K562 (cell line): Measurements from ENCODE around the gene FOXA3. TPM values are rescaled to one million over a fixed set of nuclear protein-coding genes. Genes with fewer than 3 reads are reported as not detected.

ENCODE experiments used
- ATAC-seq: fragments of 200-7000 bp; cut with Tn5 transposase; 3 replicates; pipeline ENCODE4 v1.9.1; 2020; ENCODE audit warnings: moderate library complexity
- BruUV-seq: library from RNA; stranded (reverse); fragments of 400-500 nt; replicated peaks from 2 replicates; lab custom pipeline; 2021; lab: Mats Ljungman, UMichigan
- CTCF ChIA-PET: fragments of 300-600 bp; formaldehyde crosslinking; extraction: SDS; loops from one replicate; lab custom pipeline; 2021; ENCODE audit warnings: low intra/inter-chr PET ratio; lab: Yijun Ruan, JAX
- POLR2A ChIA-PET: fragments of 300-600, 350-650 bp; sonication (Branson Sonifier 250); formaldehyde crosslinking; extraction: SDS; loops from one replicate; lab custom pipeline; 2021; ENCODE audit warnings: antibody characterized with exemption, inconsistent platforms; lab: Yijun Ruan, JAX
- DNase-seq, 4 experiments: peaks; one replicate each; pipeline versions ENCODE4 v3.0.0 to v3.0.0-alpha.2; 2011 to 2018; ENCODE audit warnings: low spot score in 3 of 4, mixed read lengths in 3 of 4; ENCODE audit errors: extremely low read depth in 1 of 4
- FAIRE-seq: peaks from 2 replicates; lab custom pipeline; 2011; peaks lifted over from hg19 to GRCh38; lab: Jason Lieb, UNC
- H2AFZ ChIP-seq: 2 replicates; pipeline ENCODE4 v1.6.0; 2011; ENCODE audit warnings: low read depth, low read length, control low read depth, inconsistent platforms
- H3K27ac ChIP-seq: fragments of 200-600 bp; 3 replicates; pipeline ENCODE4 v1.8.0; 2011; ENCODE audit warnings: low read depth, mild to moderate bottlenecking, control low read depth, inconsistent platforms, low read length, moderate library complexity, mixed read lengths; ENCODE audit errors: extremely low read depth
- H3K27me3 ChIP-seq, 2 experiments: fragments of 300-600 bp in 1 of 2; 2 replicates in 1 of 2; 3 replicates in 1 of 2; pipeline versions ENCODE4 v1.6.0 to v1.8.0; 2011; ENCODE audit warnings: inconsistent platforms in 2 of 2, low read length in 2 of 2, mild to moderate bottlenecking in 1 of 2, mixed read lengths in 1 of 2, moderate library complexity in 1 of 2; ENCODE audit not compliant: control insufficient read depth in 2 of 2, insufficient read depth in 2 of 2
- H3K36me3 ChIP-seq: fragments of 300-600 bp; 3 replicates; pipeline ENCODE4 v1.8.0; 2011; ENCODE audit warnings: mild to moderate bottlenecking, low read length, inconsistent platforms; ENCODE audit not compliant: control insufficient read depth, insufficient read depth
- H3K4me1 ChIP-seq, 2 experiments: fragments of 200-600 bp in 1 of 2; replicated peaks in 1 of 2; 2 replicates in 1 of 2; 3 replicates in 1 of 2; pipeline versions ENCODE4 v1.5.1 to v1.8.0; 2011; ENCODE audit warnings: inconsistent platforms in 2 of 2, low read length in 2 of 2, mild to moderate bottlenecking in 1 of 2, mixed read lengths in 1 of 2, moderate library complexity in 1 of 2; ENCODE audit not compliant: control insufficient read depth in 2 of 2, insufficient read depth in 2 of 2
- H3K4me2 ChIP-seq: 2 replicates; pipeline ENCODE4 v1.6.1; 2011; ENCODE audit warnings: low read length, control low read depth, inconsistent platforms, mixed read lengths; ENCODE audit not compliant: insufficient read depth
- H3K4me3 ChIP-seq: fragments of 200-600 bp; sonication (generic), shearing (Covaris generic); 2 replicates; pipeline ENCODE4 v1.5.1; 2016; ENCODE audit warnings: control low read depth, inconsistent platforms
- H3K79me2 ChIP-seq: fragments of 200-600 bp; 3 replicates; pipeline ENCODE4 v1.8.0; 2011; ENCODE audit warnings: low read length, inconsistent platforms; ENCODE audit not compliant: control insufficient read depth, insufficient read depth
- H3K9ac ChIP-seq, 2 experiments: 2 replicates each; pipeline versions ENCODE4 v1.6.0 to v1.6.1; 2011; ENCODE audit warnings: low read depth in 2 of 2, low read length in 2 of 2, control low read depth in 1 of 2, inconsistent platforms in 1 of 2, mild to moderate bottlenecking in 1 of 2, mixed read lengths in 1 of 2; ENCODE audit not compliant: insufficient read depth in 1 of 2
- H3K9me1 ChIP-seq: one replicate; pipeline ENCODE4 v1.6.0; 2011; ENCODE audit warnings: inconsistent platforms, mild to moderate bottlenecking, low read length, moderate library complexity; ENCODE audit not compliant: control insufficient read depth, insufficient read depth
- H3K9me3 ChIP-seq: replicated peaks from 2 replicates; pipeline ENCODE4 v1.5.1; 2011; ENCODE audit warnings: low read depth, low read length, inconsistent platforms; ENCODE audit not compliant: control insufficient read depth, insufficient read depth
- H4K20me1 ChIP-seq: replicated peaks from 2 replicates; pipeline ENCODE4 v1.6.1; 2011; ENCODE audit warnings: low read length, inconsistent platforms, mixed read lengths; ENCODE audit not compliant: control insufficient read depth, insufficient read depth
- BCOR ChIP-seq: fragments of 450-650 bp; IDR thresholded peaks from 2 replicates; pipeline ENCODE4 v1.6.1; 2016
- CTCFL ChIP-seq: IDR thresholded peaks from 2 replicates; pipeline ENCODE4 v1.6.1; 2011; ENCODE audit warnings: borderline replicate concordance, low read depth, mild to moderate bottlenecking, moderate library complexity, low read length; ENCODE audit not compliant: insufficient read depth, poor library complexity, severe bottlenecking
- KDM1A ChIP-seq, 2 experiments: fragments of 450-650 bp; IDR thresholded peaks; 2 replicates each; pipeline ENCODE4 v1.6.1; 2016; ENCODE audit warnings: mild to moderate bottlenecking in 2 of 2
- LARP7 ChIP-seq: fragments of 450-650 bp; IDR thresholded peaks from 2 replicates; pipeline ENCODE4 v1.6.1; 2016
- PHF8 ChIP-seq: fragments of 200-600 bp; sonication (generic); IDR thresholded peaks from 2 replicates; pipeline ENCODE4 v1.6.1; 2012; ENCODE audit warnings: mixed run types, mild to moderate bottlenecking, inconsistent platforms, low read length, moderate library complexity, borderline replicate concordance
- RBM25 ChIP-seq: fragments of 200-400 bp; formaldehyde crosslinking; IDR thresholded peaks from 2 replicates; pipeline ENCODE4 v1.6.1; 2018; ENCODE audit warnings: low read length, low read depth, moderate library complexity; ENCODE audit not compliant: severe bottlenecking
- SMARCA5 ChIP-seq: fragments of 450-650 bp; IDR thresholded peaks from 2 replicates; pipeline ENCODE4 v1.6.1; 2016
- WGBS: fragments of 100-300 bp; shearing (Covaris generic); methylation state at CpG from one replicate; pipeline ENCODE4 v1.1.6; 2016; ENCODE audit warnings: low coverage, mixed read lengths; ENCODE audit not compliant: insufficient coverage; ENCODE audit errors: missing lambda C conversion rate; 5-methylcytosine and 5-hydroxymethylcytosine counted together
- in situ Hi-C: fragments of 300-500 bp; cut with MboI; formaldehyde crosslinking; loops from 4 replicates; pipeline ENCODE4 v1.15.0; 2018; ENCODE audit warnings: inconsistent platforms, mixed read lengths
- intact Hi-C: fragments of 100-400 bp; cut with micrococcal nuclease; formaldehyde crosslinking; loops from 2 replicates; pipeline ENCODE4 v1.14.2; 2022
- polyA plus RNA-seq, 8 experiments: library from polyadenylated mRNA; depleted of rRNA in 4 of 8; stranded (reverse) in 5 of 8; unstranded in 3 of 8; fragments of >200 nt; fragmentation: Nextera tagmentation in 2 of 8; fragmentation: Illumina TruSeq in 1 of 8; extraction: Ambion mirVana in 2 of 8; extraction: Trizol in 1 of 8; gene quantifications; 2 replicates each; pipeline versions ENCODE4 v1.2.1 to v1.2.3, GENCODE V29; 2011 to 2014; ENCODE audit warnings: inconsistent platforms in 1 of 8, missing spikeins in 1 of 8
- total RNA-seq, 7 experiments: library from RNA; depleted of rRNA in 6 of 7; stranded (reverse); fragments of >200 nt in 6 of 7; fragmentation: Illumina TruSeq in 2 of 7; extraction: Trizol in 2 of 7; gene quantifications; 2 replicates each; pipeline versions ENCODE4 v1.2.1 to v1.2.3, GENCODE V29; 2011 to 2021; ENCODE audit warnings: low replicate concordance in 1 of 7
- TF ChIP-seq, protein P1 (sequence below), 3 experiments: IDR thresholded peaks in 2 of 3; conservative IDR thresholded peaks in 1 of 3; 2 replicates each; pipeline ENCODE4 v1.5.1; 2011 to 2012; ENCODE audit warnings: low read length in 3 of 3, mild to moderate bottlenecking in 3 of 3, control low read depth in 2 of 3, improper control_type of control experiment in 1 of 3, inconsistent platforms in 1 of 3, low read depth in 1 of 3, mixed read lengths in 1 of 3, moderate library complexity in 1 of 3; ENCODE audit not compliant: insufficient read depth in 2 of 3
- TF ChIP-seq, protein P2 (sequence below): fragments of 450-650 bp; IDR thresholded peaks from 2 replicates; pipeline ENCODE4 v1.7.0; 2016; ENCODE audit warnings: borderline replicate concordance
- TF ChIP-seq, protein P3 (sequence below): fragments of 450-650 bp; IDR thresholded peaks from 2 replicates; pipeline ENCODE4 v1.6.1; 2016
- TF ChIP-seq, protein P4 (sequence below): fragments of 250-450 bp; sonication (Bioruptor Pico); IDR thresholded peaks from 2 replicates; pipeline ENCODE4 v1.5.0; 2021; ENCODE audit warnings: mild to moderate bottlenecking, borderline replicate concordance

The FOXA3 gene
- total and polyA plus RNA-seq, 9 of the 15 experiments (the other 6 are each of a cell fraction or from before 2014, with no cell fraction given): 1.3 to 15.5 (median 4.7) TPM

DNA sequence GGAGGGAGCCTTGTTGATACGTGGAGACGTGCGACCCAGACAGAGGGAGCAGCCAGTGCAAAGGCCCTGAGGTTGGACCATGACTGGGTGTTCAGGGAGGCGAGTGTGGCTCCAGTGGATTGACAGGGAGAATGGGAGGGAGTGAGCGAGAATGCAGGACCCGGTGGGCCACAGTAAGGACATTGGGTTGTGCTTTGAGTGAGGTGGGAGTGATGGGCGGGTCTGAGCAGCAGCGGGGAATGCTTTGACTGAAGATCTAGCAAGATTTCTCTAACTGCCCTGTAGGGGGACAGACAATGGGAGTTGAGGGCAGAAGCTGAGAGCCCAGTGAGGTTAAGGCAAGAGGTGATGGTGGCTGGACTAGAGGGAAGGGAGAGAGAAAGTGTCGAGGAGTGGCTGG lies 58.2 kb downstream of the FOXA3 start:
- Histone ChIP-seq H3K9ac (no peak overlapping the region), H3K9me3 (no peaks in the 10 kb centered on the region), H3K4me2 (no peak overlapping the region), H3K27ac (no peak overlapping the region), H3K79me2 (no peaks in the 10 kb centered on the region), H2AFZ (no peak overlapping the region), H3K27me3 (peaks cover 13 to 17% of the 10 kb centered on the region in 2 experiments; a peak in 4 of 5 replicates), H3K9me1 (no peaks in the 10 kb centered on the region), H3K4me3 (no peak overlapping the region), H3K4me1 (peaks cover 7 to 9% of the 10 kb centered on the region in 2 experiments; a peak in 4 of 5 replicates), H3K36me3 (no peaks in the 10 kb centered on the region), H4K20me1 (no peaks in the 10 kb centered on the region)
- BruUV-seq: no TSS peak
- DNase-seq: peak in 3 of 4 experiments; percentile 34 to 47 (median 39)
- ATAC-seq: peak; percentile 86
- CTCF ChIA-PET: no interaction called here
- TF ChIP-seq, protein P1, sequence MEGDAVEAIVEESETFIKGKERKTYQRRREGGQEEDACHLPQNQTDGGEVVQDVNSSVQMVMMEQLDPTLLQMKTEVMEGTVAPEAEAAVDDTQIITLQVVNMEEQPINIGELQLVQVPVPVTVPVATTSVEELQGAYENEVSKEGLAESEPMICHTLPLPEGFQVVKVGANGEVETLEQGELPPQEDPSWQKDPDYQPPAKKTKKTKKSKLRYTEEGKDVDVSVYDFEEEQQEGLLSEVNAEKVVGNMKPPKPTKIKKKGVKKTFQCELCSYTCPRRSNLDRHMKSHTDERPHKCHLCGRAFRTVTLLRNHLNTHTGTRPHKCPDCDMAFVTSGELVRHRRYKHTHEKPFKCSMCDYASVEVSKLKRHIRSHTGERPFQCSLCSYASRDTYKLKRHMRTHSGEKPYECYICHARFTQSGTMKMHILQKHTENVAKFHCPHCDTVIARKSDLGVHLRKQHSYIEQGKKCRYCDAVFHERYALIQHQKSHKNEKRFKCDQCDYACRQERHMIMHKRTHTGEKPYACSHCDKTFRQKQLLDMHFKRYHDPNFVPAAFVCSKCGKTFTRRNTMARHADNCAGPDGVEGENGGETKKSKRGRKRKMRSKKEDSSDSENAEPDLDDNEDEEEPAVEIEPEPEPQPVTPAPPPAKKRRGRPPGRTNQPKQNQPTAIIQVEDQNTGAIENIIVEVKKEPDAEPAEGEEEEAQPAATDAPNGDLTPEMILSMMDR (IDR thresholded peaks at IDR 0.05 in 2 of 3, conservative IDR thresholded peaks at IDR 0.05 in 1 of 3; ENCODE audit: insufficient read depth in 2 of 3, low read depth in 1 of 3, low read length in 3 of 3): peak; percentile 27 to 42 (median 33); a peak in 5 of 6 replicates
- TF ChIP-seq LARP7: no peak
- TF ChIP-seq, protein P2, sequence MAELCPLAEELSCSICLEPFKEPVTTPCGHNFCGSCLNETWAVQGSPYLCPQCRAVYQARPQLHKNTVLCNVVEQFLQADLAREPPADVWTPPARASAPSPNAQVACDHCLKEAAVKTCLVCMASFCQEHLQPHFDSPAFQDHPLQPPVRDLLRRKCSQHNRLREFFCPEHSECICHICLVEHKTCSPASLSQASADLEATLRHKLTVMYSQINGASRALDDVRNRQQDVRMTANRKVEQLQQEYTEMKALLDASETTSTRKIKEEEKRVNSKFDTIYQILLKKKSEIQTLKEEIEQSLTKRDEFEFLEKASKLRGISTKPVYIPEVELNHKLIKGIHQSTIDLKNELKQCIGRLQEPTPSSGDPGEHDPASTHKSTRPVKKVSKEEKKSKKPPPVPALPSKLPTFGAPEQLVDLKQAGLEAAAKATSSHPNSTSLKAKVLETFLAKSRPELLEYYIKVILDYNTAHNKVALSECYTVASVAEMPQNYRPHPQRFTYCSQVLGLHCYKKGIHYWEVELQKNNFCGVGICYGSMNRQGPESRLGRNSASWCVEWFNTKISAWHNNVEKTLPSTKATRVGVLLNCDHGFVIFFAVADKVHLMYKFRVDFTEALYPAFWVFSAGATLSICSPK: no peak
- no peak for TF ChIP-seq PHF8
- TF ChIP-seq CTCFL: peak; percentile 45
- TF ChIP-seq SMARCA5: peak; percentile 56; the same call in 1 of the 2 replicates
- TF ChIP-seq KDM1A (IDR thresholded peaks at IDR 0.05): peak; percentile 56 to 57; a peak in 2 of 4 replicates
- TF ChIP-seq, protein P3, sequence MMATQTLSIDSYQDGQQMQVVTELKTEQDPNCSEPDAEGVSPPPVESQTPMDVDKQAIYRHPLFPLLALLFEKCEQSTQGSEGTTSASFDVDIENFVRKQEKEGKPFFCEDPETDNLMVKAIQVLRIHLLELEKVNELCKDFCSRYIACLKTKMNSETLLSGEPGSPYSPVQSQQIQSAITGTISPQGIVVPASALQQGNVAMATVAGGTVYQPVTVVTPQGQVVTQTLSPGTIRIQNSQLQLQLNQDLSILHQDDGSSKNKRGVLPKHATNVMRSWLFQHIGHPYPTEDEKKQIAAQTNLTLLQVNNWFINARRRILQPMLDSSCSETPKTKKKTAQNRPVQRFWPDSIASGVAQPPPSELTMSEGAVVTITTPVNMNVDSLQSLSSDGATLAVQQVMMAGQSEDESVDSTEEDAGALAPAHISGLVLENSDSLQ: peak; percentile 30; the same call in 1 of the 2 replicates
- peak; percentile 20 for TF ChIP-seq RBM25
- TF ChIP-seq BCOR: peak; percentile 83
- TF ChIP-seq, protein P4, sequence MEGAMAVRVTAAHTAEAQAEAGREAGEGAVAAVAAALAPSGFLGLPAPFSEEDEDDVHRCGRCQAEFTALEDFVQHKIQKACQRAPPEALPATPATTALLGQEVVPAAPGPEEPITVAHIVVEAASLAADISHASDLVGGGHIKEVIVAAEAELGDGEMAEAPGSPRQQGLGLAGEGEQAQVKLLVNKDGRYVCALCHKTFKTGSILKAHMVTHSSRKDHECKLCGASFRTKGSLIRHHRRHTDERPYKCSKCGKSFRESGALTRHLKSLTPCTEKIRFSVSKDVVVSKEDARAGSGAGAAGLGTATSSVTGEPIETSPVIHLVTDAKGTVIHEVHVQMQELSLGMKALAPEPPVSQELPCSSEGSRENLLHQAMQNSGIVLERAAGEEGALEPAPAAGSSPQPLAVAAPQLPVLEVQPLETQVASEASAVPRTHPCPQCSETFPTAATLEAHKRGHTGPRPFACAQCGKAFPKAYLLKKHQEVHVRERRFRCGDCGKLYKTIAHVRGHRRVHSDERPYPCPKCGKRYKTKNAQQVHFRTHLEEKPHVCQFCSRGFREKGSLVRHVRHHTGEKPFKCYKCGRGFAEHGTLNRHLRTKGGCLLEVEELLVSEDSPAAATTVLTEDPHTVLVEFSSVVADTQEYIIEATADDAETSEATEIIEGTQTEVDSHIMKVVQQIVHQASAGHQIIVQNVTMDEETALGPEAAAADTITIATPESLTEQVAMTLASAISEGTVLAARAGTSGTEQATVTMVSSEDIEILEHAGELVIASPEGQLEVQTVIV: no peak
- POLR2A ChIA-PET: interaction anchor here (0.6 kb wide), 2 partner anchors 43 to 73 kb away, joined by 3 read pairs; partner anchors contain the start of gene CCDC61
- WGBS: 30% methylated on average over 9 of the region's 9 CpGs
- in situ Hi-C loops: no loop called here
- intact Hi-C loops: no loop called here
- FAIRE-seq: peak; percentile 84
